Neutrophil (primary cell): ENCODE data around the gene ZNF622.

Experiments used
- H3K27ac ChIP-seq: fragments of 200-600 bp; sonication (generic); 2 replicates; pipeline ENCODE4 v1.5.1; 2016; ENCODE audit warnings: mild to moderate bottlenecking, moderate library complexity
- H3K27me3 ChIP-seq: fragments of 200-600 bp; sonication (generic); 2 replicates; pipeline ENCODE4 v1.6.0; 2016; ENCODE audit warnings: mild to moderate bottlenecking
- H3K36me3 ChIP-seq: fragments of 200-600 bp; sonication (generic); 2 replicates; pipeline ENCODE4 v1.5.1; 2017
- H3K4me1 ChIP-seq, 2 experiments: fragments of 200-600 bp in 1 of 2; sonication (generic) in 1 of 2; 1 replicate in 1 of 2; 2 replicates in 1 of 2; pipeline versions ENCODE4 v1.5.1 to v1.6.1; 2013 to 2016; ENCODE audit warnings: low read depth in 1 of 2, low read length in 1 of 2, mild to moderate bottlenecking in 1 of 2, moderate library complexity in 1 of 2; ENCODE audit not compliant: control insufficient read depth in 1 of 2, insufficient read depth in 1 of 2
- H3K4me3 ChIP-seq, 2 experiments: fragments of 200-600 bp in 1 of 2; sonication (generic) in 1 of 2; 1 replicate in 1 of 2; 2 replicates in 1 of 2; pipeline ENCODE4 v1.5.1; 2013 to 2016; ENCODE audit warnings: low read depth in 1 of 2, low read length in 1 of 2, mild to moderate bottlenecking in 1 of 2, moderate library complexity in 1 of 2
- H3K9me3 ChIP-seq: fragments of 200-600 bp; sonication (generic); 2 replicates; pipeline ENCODE4 v1.5.1; 2016
- TF ChIP-seq, protein P1 (sequence below): fragments of 200-600 bp; sonication (generic); IDR thresholded peaks from 2 replicates; pipeline ENCODE4 v1.5.1; 2016; ENCODE audit warnings: antibody characterized with exemption

ZNF622 gene

DNA sequence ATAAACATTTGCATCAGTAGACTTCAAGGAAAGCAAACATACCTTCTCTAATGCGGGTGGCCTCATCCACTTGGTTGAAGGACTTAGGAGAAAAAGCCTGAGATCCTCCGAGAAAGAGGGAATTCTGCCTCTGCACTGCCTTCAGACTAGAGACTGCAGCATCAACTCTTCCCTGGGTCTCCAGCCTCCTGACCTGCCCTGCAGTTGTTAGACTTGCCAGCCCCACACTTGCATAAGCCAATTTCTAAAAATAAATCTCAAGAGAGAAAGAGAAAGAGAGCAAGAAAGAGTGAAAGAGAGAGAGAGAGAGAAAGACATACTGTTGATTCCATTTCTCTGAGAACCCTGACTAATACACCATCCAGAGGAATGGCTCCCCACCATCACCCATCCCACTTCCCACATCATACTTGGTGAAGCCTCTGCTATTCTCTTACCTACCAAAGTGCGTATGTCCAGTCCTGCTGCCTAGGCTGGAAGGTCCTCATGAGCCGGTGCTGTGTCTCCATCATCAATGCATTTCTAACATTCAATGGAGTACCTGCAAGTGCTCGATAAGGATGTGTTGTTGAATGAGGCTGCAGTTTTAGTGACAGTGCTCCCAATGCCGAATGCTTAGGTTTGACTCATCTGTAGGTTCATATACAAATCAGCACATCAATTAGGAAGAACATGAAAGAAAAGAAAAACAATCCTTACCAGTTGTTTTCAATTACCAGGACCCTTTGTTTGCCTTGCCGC is 35.1 kb downstream of the ZNF622 start:
- no peaks in the 10 kb centered on the region for H3K9me3 ChIP-seq
- H3K36me3 ChIP-seq = no peaks in the 10 kb centered on the region
- no peak overlapping the region for H3K4me3 ChIP-seq
- peaks cover 52% of the 10 kb centered on the region for H3K27me3 ChIP-seq
- TF ChIP-seq, protein P1, sequence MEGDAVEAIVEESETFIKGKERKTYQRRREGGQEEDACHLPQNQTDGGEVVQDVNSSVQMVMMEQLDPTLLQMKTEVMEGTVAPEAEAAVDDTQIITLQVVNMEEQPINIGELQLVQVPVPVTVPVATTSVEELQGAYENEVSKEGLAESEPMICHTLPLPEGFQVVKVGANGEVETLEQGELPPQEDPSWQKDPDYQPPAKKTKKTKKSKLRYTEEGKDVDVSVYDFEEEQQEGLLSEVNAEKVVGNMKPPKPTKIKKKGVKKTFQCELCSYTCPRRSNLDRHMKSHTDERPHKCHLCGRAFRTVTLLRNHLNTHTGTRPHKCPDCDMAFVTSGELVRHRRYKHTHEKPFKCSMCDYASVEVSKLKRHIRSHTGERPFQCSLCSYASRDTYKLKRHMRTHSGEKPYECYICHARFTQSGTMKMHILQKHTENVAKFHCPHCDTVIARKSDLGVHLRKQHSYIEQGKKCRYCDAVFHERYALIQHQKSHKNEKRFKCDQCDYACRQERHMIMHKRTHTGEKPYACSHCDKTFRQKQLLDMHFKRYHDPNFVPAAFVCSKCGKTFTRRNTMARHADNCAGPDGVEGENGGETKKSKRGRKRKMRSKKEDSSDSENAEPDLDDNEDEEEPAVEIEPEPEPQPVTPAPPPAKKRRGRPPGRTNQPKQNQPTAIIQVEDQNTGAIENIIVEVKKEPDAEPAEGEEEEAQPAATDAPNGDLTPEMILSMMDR = no peak
- H3K27ac ChIP-seq = no peak overlapping the region
- no peaks in the 10 kb centered on the region for H3K4me1 ChIP-seq

DNA sequence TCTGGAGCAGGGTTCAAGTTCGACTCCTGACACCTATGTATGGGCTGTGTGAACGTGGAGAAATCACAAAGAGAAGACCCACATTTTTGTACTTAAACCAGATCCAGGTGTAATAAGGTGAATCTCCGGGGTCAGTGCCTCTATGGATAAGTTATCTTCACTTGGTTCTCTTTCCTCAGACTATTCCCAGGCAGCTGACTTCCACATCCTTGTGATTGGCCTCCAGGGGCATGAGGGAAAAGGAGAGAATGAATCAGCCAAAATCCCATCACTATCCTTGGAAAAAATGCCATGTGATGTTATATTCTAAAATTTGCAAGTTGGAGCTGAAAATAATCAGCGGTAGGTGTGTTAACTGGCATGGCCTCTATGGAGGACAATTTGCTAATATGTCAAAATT is 37.2 kb downstream of the ZNF622 start:
- H3K9me3 ChIP-seq = no peaks in the 10 kb centered on the region
- no peak overlapping the region for H3K27ac ChIP-seq
- peaks cover 38% of the 10 kb centered on the region for H3K27me3 ChIP-seq
- H3K4me1 ChIP-seq = no peaks in the 10 kb centered on the region
- H3K36me3 ChIP-seq = no peaks in the 10 kb centered on the region
- TF ChIP-seq, protein P1 = no peak
- H3K4me3 ChIP-seq = no peak overlapping the region

DNA sequence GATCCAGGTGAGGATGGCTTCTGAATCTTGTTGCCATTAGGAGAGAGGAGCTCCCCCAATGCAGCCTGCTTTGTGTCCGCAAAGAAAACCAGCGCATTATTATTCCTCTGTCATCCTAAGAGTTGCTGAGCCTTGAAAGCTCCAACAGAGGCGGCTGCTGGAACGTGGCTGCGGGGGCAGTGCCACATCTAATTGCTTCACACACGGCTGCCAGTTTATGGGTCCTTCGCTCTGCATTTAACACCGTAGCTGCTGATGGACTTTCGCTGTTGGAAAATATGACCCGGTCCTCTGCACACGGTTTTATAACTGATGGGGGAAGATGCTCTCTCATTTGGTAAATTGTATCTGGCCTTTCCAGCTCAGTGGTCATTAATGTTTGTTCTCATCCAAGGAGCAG is 38.0 kb downstream of the ZNF622 start:
- Histone ChIP-seq H3K4me3 (no peak overlapping the region), H3K27me3 (peaks cover 30% of the 10 kb centered on the region), H3K9me3 (no peaks in the 10 kb centered on the region), H3K4me1 (no peaks in the 10 kb centered on the region), H3K27ac (no peak overlapping the region), H3K36me3 (no peaks in the 10 kb centered on the region)
- TF ChIP-seq, protein P1 = no peak

GRCh38 chr5:16418471-16418922 is 47.1 kb downstream of the ZNF622 start:
- TF ChIP-seq, protein P1 = no peak
- Histone ChIP-seq H3K4me1 (no peaks in the 10 kb centered on the region), H3K27ac (no peak overlapping the region), H3K9me3 (no peaks in the 10 kb centered on the region), H3K36me3 (no peaks in the 10 kb centered on the region), H3K4me3 (no peak overlapping the region), H3K27me3 (peaks cover 11% of the 10 kb centered on the region)

GRCh38 chr5:16417398-16418074 is 48.1 kb downstream of the ZNF622 start:
- Histone ChIP-seq H3K27me3 (peaks cover 11% of the 10 kb centered on the region), H3K4me1 (no peaks in the 10 kb centered on the region), H3K4me3 (no peak overlapping the region), H3K36me3 (no peaks in the 10 kb centered on the region), H3K9me3 (no peaks in the 10 kb centered on the region), H3K27ac (no peak overlapping the region)
- TF ChIP-seq, protein P1 = no peak
